GM20431 (cell line): ENCODE data around the gene ACOT9.
"Not testable (repeated sequence)": the region's sequence is repeated elsewhere in the genome, so short reads cannot be mapped to it uniquely, and the experiment has no call there.

Experiments used
- in situ Hi-C: fragments of 300-500 bp; cut with MseI, MboI; formaldehyde crosslinking; loops from one replicate; pipeline ENCODE4 v1.15.0; 2020; ENCODE audit warnings: low sequenced_read_pairs; ENCODE audit not compliant: unreplicated experiment

The ACOT9 gene

DNA sequence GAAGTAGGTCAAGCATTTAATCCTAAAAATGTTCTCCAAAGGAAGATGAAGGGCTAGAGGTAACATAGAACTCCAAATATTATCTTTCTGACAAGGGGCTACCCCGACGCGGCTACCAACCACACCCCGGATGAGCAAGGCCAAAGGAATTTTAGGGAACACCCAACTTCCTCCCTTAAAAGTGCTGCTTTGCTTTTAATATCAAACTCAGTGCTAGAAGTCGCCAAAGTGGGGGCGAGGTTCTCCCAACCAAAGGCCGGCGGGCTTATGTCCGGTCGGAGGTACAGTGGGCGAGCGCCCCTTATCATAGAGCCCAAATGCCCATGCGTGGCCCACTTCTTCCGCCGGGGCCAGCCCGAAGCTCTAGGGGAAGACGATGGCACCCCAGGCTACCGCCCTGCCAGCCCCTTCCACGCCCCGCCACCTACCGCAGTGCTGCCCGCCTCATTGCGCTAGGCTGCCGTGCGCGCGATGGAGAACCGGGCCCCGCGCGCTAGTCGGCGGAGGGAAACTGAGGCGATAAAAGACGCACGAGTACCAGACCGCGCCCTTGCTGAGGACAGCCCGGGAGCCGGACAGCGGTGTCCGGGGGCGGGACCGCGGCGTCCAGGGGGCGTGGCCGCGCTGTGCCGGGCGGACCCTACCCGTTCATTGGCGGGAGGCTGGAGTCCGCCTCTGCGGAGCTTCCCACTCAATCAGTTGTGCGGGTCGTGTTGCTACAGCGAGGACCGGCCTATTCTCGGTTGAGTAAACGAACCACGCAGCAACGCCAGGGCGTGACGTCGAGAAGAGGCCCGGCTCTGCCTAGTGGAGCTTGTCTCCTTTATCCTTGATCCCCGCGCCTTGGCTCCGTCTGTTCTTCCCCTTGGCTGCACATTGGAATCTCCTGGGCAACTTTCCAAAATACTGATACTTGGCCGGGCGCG lies at the start of gene ACOT9:
Gene ACOT9 (minus strand): TSS at position 580 of the 926 bp plus-strand sequence. CDS start 132 bp downstream, at position 448.
- in situ Hi-C loops, result no loop called here

DNA sequence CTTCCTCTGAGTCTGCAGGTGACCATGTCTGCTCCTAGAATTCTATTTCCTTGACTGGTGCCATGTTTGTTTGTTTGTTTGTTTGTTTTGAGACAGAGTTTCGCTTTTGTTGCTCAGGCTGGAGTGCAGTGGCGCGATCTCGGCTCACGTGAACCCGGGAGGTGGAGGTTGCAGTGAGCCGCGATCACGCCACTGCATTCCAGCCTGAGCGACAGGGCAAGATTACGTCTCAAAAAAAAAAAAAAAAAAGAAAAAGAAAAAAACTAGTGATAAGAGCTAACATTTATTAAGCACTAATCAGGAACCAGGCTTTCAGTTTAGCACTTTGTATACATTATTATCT lies 47.0 kb upstream of the ACOT9 start:
- in situ Hi-C loops, result no loop called here

DNA sequence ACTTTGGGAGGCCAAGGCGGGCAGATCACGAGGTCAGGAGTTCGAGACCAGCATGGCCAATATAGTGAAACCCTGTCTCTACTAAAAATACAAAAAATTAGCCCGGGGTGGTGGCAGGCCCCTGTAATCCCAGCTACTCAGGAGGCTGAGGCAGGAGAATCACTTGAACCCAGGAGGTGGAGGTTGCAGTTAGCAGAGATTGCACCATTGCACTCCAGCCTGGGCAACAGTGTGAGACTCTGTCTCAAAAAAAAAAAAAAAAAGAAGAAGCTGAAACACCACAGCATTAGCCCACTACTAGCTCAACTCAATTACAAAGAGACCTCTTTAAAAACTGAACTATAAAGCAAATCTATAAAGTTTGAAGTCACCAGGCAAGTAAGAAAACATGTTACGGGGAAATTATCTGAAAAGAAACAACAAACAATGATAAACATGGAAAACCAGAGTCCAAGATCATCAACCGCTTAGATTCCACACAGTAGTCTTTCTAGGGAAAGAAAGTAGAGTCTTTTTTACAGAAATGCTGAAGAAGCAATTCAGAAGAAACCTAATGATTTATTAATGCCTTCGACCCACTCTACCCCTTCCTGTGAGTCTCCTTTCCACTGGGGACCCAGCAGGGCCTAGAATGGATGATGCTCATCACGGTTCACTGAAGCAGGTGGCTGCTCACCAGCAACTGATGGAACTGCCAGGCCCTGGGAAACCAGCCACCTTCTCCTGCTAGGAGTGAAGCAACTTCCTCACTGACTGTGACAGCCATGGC lies 46.5 kb upstream of the ACOT9 start:
- in situ Hi-C loops, result no loop called here

DNA sequence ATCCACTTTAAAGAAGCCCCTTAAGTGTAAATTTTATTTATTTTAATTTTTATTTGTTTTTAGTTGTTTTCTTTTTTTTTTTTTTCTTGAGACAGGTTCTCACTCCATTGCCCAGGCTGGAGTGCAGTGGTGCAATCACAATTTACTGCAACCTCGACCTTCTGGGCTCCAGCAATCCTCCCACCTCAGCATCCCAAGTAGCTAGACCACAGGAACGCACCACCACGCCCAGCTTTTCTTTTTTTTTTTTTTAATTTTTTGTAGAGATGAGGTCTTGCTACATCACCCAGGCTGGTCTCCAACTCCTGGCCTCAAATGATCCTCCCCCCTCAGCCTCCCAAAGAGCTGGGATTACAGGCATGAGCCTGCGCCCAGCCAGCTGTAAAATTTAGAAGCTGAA lies 45.9 kb upstream of the ACOT9 start:
- in situ Hi-C loops, result no loop called here

GRCh38 chrX:23788521-23788920 lies 45.4 kb upstream of the ACOT9 start:
- in situ Hi-C loops, result no loop called here

- in situ Hi-C loops, result no loop called here
Measured at GRCh38 chrX:23787745-23788118, 44.7 kb upstream of the ACOT9 start.

DNA sequence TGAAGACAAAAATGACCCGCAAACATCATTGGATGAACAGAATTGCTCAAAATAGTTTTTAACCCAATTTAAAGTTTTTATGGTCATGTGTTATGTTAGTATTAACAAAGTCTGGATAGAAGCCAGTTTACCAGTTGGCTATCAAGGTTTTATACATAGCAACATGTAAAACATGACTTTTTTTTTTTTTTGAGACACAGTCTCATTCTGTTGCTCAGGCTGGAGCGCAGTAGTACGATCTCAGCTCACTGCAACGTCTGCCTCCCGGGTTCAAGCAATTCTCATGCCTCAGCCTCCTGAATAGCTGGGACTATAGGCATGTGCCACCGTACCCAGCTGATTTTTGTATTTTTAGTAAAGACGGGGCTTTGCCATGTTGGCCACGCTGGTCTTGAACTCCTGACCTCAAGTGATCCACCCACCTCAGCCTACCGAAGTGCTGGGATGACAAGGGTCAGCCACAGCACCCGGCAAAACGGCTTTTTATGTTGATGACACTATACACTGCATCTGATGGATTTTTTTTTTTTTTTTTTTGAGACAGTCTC lies 43.3 kb upstream of the ACOT9 start:
- in situ Hi-C loops, result no loop called here

DNA sequence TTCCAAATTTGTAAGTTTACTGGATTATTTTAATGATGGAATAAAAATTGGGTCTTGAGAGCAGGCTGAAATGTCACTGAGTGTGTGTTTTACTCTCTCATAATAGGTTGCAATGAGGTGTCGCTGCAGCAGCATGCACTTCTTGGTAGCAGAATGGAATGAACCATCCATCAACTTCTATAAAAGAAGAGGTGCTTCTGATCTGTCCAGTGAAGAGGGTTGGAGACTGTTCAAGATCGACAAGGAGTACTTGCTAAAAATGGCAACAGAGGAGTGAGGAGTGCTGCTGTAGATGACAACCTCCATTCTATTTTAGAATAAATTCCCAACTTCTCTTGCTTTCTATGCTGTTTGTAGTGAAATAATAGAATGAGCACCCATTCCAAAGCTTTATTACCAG lies 42.5 kb upstream of the ACOT9 start:
- in situ Hi-C loops, result no loop called here

GRCh38 chrX:23784470-23785331 lies 41.6 kb upstream of the ACOT9 start:
- in situ Hi-C loops, result no loop called here

GRCh38 chrX:23783589-23784469 lies 40.8 kb upstream of the ACOT9 start:
- in situ Hi-C loops, result no loop called here

DNA sequence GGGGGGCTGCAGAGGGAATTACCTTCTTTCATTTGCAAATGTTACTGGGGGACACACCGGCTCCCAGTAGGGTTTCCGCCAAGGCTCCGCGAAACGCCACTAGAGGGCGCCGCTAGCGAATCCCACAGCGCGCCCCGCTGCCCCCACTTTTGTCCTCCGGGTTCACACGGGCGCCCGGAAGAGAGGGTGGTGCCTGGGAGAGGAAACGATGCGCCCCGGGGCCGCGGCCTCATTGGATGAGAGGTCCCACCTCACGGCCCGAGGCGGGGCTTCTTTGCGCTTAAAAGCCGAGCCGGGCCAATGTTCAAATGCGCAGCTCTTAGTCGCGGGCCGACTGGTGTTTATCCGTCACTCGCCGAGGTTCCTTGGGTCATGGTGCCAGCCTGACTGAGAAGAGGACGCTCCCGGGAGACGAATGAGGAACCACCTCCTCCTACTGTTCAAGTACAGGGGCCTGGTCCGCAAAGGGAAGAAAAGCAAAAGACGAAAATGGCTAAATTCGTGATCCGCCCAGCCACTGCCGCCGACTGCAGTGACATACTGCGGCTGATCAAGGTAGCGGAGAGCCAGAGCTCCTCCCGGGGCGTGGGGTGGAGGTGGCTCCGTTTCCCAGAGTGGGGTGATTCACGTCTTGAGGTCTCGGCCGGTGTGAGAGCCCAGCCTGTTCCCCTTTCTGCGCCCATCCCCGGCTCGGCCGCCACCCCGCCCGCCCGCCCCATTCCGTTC lies 40.0 kb upstream of the ACOT9 start, which contains the start of gene SAT1:
Gene SAT1 (plus strand): TSS at position 311 of the 726 bp plus-strand sequence. CDS start 179 bp downstream, at position 490.
- in situ Hi-C loops, result no loop called here

- in situ Hi-C loops, result no loop called here
Measured at GRCh38 chrX:23782455-23782854, 39.4 kb upstream of the ACOT9 start.

- in situ Hi-C loops, result no loop called here
Measured at GRCh38 chrX:23779025-23779424, 35.9 kb upstream of the ACOT9 start.

DNA sequence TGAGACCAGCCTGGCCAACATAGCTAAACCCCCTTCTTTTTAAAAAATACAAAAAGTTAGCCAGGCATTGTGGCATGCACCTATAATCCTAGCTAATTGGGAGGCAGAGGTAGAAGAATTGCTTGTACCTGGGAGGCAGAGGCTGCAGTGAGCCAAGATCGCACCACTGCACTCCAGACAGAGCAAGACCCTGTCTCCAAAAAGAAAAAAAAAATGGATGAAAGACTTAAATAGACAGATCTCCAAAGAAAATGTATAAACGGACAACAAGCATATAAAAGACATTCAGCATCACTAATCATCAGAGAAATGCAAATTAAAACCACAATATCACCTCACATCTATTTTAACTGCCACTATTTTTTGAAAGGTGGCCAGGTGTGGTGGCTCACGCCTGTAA lies 33.3 kb upstream of the ACOT9 start:
- in situ Hi-C loops, result no loop called here

- in situ Hi-C loops, result no loop called here
Measured at GRCh38 chrX:23773601-23774175, 30.6 kb upstream of the ACOT9 start.

GRCh38 chrX:23771086-23771485 lies 28.0 kb upstream of the ACOT9 start:
- in situ Hi-C loops, result not testable (repeated sequence)

GRCh38 chrX:23770142-23770541 lies 27.1 kb upstream of the ACOT9 start:
- in situ Hi-C loops, result no loop called here
